ENCODE measurements around the gene ZNF398. TPM values are rescaled to one million over a fixed set of nuclear protein-coding genes. Genes with fewer than 3 reads are reported as not detected.

Gene ZNF398
- total RNA-seq, 1 experiment from 2014 or later, result 13.8 TPM

DNA sequence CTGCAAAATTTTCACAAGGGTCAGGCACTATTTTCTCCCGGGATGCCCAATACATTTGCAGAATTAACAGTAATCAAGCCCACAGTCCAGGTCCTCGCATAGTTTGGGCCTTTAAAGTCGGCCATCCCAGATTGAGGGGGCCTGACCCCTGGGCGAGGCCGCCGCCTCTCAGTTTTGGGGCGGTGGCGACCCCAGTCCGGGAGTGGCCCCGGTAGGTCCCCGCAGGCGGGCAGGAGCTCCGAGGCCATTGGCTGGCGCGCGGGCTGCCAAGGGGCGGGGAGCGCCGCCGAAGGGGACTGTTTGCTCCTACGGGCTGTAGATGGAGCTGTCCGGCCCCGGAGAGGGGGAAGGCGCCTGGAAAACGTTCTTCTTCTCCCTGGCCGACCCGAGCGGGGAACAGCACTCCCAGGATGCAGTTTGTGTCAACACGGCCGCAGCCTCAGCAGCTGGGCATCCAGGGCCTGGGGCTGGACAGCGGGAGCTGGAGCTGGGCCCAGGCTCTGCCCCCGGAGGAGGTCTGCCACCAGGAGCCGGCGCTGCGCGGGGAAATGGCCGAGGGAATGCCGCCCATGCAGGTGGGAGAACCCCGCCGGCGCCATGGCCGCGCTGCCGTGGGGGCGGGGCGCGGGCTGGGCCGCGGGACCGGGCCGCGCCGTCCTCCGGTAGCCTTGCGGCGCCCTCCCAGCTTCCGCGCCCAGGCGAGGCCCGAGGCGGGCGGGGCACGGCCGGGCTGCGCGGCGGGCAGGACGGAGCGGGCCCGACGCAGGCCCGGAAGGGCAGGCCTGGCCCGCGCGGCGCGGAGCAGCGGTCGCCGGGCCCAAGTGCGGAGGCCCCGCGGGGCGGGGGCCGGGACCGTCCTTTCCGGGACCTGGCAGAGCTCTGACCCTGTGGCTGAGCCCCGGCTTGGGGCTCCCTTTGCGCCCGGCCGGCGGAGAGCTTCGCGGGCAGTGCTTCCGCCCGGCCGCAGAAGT is 48.2 kb downstream of the ZNF398 start, which contains the start of gene ZNF282:
ZNF282 (plus strand) TSS at position 367 of the 971 bp plus-strand sequence; CDS start at position 411, 44 bp downstream.
- peaks cover 14% of the 10 kb centered on the region for H3K4me1 Mint-ChIP-seq (ENCODE audit: insufficient read depth, unreplicated experiment)
- DNase-seq (ENCODE audit: unreplicated experiment), result peak; percentile 93
- CTCF ChIA-PET, result interaction anchor here (0.6 to 4.2 kb wide), 39 partner anchors 9 to 1085 kb away, joined by 3 to 28 read pairs (median 5); partner anchors contain the start of genes ZNF398, ZNF425, ZNF777 and ZNF783

DNA sequence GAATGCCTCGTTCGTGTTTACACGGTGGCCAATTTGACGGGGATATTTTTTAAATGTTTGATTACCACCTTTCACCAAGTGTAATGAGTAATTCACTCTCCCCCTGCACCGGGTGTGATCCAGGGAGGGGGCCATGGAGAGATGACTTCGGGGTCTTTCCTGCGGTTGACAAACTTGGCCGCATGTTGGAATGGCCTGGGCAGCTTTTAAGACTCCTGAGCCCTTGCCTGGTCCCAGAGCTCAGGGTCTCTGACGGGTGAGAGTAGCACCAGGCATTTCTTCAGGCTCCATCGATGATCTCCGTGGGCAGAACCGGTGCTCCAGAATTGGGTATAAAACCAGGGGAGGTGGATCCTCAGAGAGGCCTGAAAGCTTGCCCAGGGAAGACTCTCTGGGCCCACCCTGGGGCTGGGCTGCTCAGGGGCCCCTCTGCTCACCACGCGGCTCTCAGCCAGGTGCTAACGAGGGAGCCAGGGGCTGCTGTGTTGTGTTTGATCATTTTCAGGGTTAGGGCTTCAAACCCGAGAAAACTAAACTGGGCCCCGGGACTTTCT is 49.0 kb downstream of the ZNF398 start:
- H3K9me3 Mint-ChIP-seq (ENCODE audit: unreplicated experiment), result no peaks in the 10 kb centered on the region
- ChIA-PET POLR2A (interaction anchor here (0.6 to 3.8 kb wide), 25 partner anchors 10 to 428 kb away, joined by 3 to 34 read pairs (median 4); partner anchors contain the start of genes ZNF212, ZNF398, ZNF425 and ZNF783), CTCF (interaction anchor here (0.6 to 4.2 kb wide), 19 partner anchors 10 to 514 kb away, joined by 3 to 28 read pairs (median 8); partner anchors contain the start of genes ZNF398, ZNF425, ZNF777 and ZNF783)
- H3K36me3 Mint-ChIP-seq (ENCODE audit: insufficient read depth, unreplicated experiment), result peaks cover 31% of the 10 kb centered on the region
- peak; percentile 33 for DNase-seq (ENCODE audit: unreplicated experiment)
- peak overlapping the region; percentile 85 for H3K4me3 Mint-ChIP-seq (ENCODE audit: unreplicated experiment)
- H3K27me3 Mint-ChIP-seq (ENCODE audit: insufficient read depth, unreplicated experiment), result no peaks in the 10 kb centered on the region
- TSS peak; percentile 21 for BruUV-seq (replicated peaks)
- peaks cover 14% of the 10 kb centered on the region for H3K4me1 Mint-ChIP-seq (ENCODE audit: insufficient read depth, unreplicated experiment)
- no peak for TF ChIP-seq CTCF (IDR thresholded peaks at IDR 0.05; ENCODE audit: unreplicated experiment)
- intact Hi-C loops (cut with micrococcal nuclease), result loop anchor here (5.0 kb wide), 1 partner anchor 66 kb away; the partner anchor contains the start of gene ZNF783
- H3K27ac Mint-ChIP-seq (ENCODE audit: low read depth, unreplicated experiment), result peak overlapping the region; percentile 94

More for the DNA sequence above, 48.2 kb downstream of the ZNF398 start, which contains the start of gene ZNF282:
- H3K27me3 Mint-ChIP-seq (ENCODE audit: insufficient read depth, unreplicated experiment), result no peaks in the 10 kb centered on the region
- H3K4me3 Mint-ChIP-seq (ENCODE audit: unreplicated experiment), result peak within 1 kb of the TSS; percentile 85
- POLR2A ChIA-PET, result interaction anchor here (0.5 to 3.8 kb wide), 41 partner anchors 10 to 1833 kb away, joined by 3 to 34 read pairs (median 4); partner anchors contain the start of genes ABCB8, ZNF212, ZNF398 and ZNF425
- BruUV-seq (replicated peaks), result no TSS peak
- peak; percentile 52 for TF ChIP-seq CTCF (IDR thresholded peaks at IDR 0.05; ENCODE audit: unreplicated experiment)
- peak within 1 kb of the TSS; percentile 94 for H3K27ac Mint-ChIP-seq (ENCODE audit: low read depth, unreplicated experiment)
- peaks cover 23% of the 10 kb centered on the region for H3K36me3 Mint-ChIP-seq (ENCODE audit: insufficient read depth, unreplicated experiment)
- no peaks in the 10 kb centered on the region for H3K9me3 Mint-ChIP-seq (ENCODE audit: unreplicated experiment)
- intact Hi-C loops (cut with micrococcal nuclease), result loop anchor here (1.0 to 5.0 kb wide), 4 partner anchors 43 to 115 kb away; partner anchors contain the start of genes ZNF212, ZNF425 and ZNF783

DNA sequence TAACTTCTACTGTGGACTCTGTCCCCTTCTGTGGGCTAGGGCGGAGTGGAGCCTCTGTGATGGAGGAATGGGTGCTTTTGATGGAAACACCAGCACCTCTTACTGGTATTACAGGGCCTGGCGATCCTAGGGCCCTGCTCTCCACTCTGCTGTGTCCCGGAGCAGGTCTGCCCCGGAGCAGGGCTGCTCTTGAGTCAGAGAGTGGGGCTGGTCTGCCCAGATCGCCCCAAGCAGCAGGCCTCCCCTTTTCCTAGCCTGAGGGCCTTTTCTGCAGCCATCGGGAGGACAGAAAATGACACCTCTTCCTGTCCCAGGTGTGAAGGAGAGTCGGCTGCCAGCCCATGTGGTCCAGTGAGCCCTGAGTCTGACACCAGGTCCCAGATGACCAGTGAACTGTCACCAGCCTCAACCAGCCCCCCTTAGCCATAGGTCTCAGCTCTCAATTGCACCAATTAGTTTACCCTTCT is 49.5 kb downstream of the ZNF398 start:
- intact Hi-C loops (cut with micrococcal nuclease), result loop anchor here (5.0 kb wide), 1 partner anchor 66 kb away; the partner anchor contains the start of gene ZNF783
- Mint-ChIP-seq H3K4me1 (ENCODE audit: insufficient read depth, unreplicated experiment) (peaks cover 18% of the 10 kb centered on the region), H3K9me3 (ENCODE audit: unreplicated experiment) (no peaks in the 10 kb centered on the region), H3K27ac (ENCODE audit: low read depth, unreplicated experiment) (peak overlapping the region; percentile 94), H3K27me3 (ENCODE audit: insufficient read depth, unreplicated experiment) (no peaks in the 10 kb centered on the region), H3K4me3 (ENCODE audit: unreplicated experiment) (peak overlapping the region; percentile 85), H3K36me3 (ENCODE audit: insufficient read depth, unreplicated experiment) (peaks cover 36% of the 10 kb centered on the region)
- ChIA-PET POLR2A (interaction anchor here (0.9 to 3.8 kb wide), 15 partner anchors 11 to 70 kb away, joined by 3 to 34 read pairs (median 7); partner anchors contain the start of genes ZNF212, ZNF398, ZNF425 and ZNF783), CTCF (interaction anchor here (0.7 to 4.2 kb wide), 9 partner anchors 15 to 654 kb away, joined by 3 to 28 read pairs (median 6); partner anchors contain the start of genes ZNF398, ZNF425 and ZNF783)
- peak; percentile 28 for DNase-seq (ENCODE audit: unreplicated experiment)
- BruUV-seq (replicated peaks), result no TSS peak
- no peak for TF ChIP-seq CTCF (IDR thresholded peaks at IDR 0.05; ENCODE audit: unreplicated experiment)

Measured in MCF 10A (cell line).